Left lung (tissue), 14 donors: ENCODE data around the gene MYOF. TPM values are rescaled to one million over a fixed set of nuclear protein-coding genes. Genes with fewer than 3 reads are reported as not detected.

ENCODE experiments used
- ATAC-seq: fragments of 200-7000 bp; cut with Tn5 transposase; one replicate; pipeline ENCODE4 v1.9.1; 2020; ENCODE audit warnings: moderate library complexity
- DNase-seq, 4 donors: peaks; one replicate each; pipeline ENCODE4 v3.0.0-alpha.2; 2013 to 2020
- H3K27ac ChIP-seq, 2 donors: fragments of 200-600 bp; sonication (generic) in 1 of 2; one replicate each; pipeline versions ENCODE4 v1.5.0 to v1.8.0; 2020 to 2021
- H3K27me3 ChIP-seq, 2 donors: fragments of 200-600 bp; sonication (generic) in 1 of 2; one replicate each; pipeline versions ENCODE4 v1.5.0 to v1.8.0; 2020 to 2021
- H3K36me3 ChIP-seq, 2 donors: fragments of 200-600 bp; sonication (generic) in 1 of 2; one replicate each; pipeline versions ENCODE4 v1.5.0 to v1.8.0; 2020 to 2021
- H3K4me1 ChIP-seq, 2 donors: fragments of 200-600 bp; one replicate each; pipeline ENCODE4 v1.8.0; 2021
- H3K4me3 ChIP-seq, 2 donors: fragments of 200-600 bp; sonication (generic) in 1 of 2; one replicate each; pipeline versions ENCODE4 v1.5.0 to v1.8.0; 2020 to 2021; ENCODE audit warnings: mild to moderate bottlenecking in 1 of 2
- H3K9me3 ChIP-seq, 2 donors: fragments of 200-600 bp; sonication (generic) in 1 of 2; one replicate each; pipeline versions ENCODE4 v1.5.0 to v1.8.0; 2020 to 2021
- intact Hi-C, 2 donors: fragments of 100-400 bp; cut with DNase I; formaldehyde crosslinking; loops; one replicate each; pipeline versions ENCODE4 v1.11.2 to v1.14.2; 2022
- long read RNA-seq, 12 donors: library from polyadenylated mRNA in 2 of 12; unstranded in 2 of 12; transcript quantifications; one replicate each; pipeline ENCODE4 v2.0.0 and lab custom pipeline, GENCODE V29; 2019 to 2026
- polyA plus RNA-seq, 6 donors: library from polyadenylated mRNA; unstranded; fragments of 120-200 nt; gene quantifications; one replicate each; pipeline ENCODE4 v1.2.1, GENCODE V29; 2013; ENCODE audit not compliant: insufficient read length in 6 of 6
- total RNA-seq, 2 donors: library from RNA; stranded (reverse); fragmentation: NEBNext Ultra II Directional; extraction: Animal tissue kit (Norgen Biotek cat#: 25700); gene quantifications; one replicate each; pipeline ENCODE4 v1.2.1, GENCODE V29; 2021
- TF ChIP-seq, protein P1 (sequence below), 2 donors: fragments of 200-600 bp; sonication (generic) in 1 of 2; IDR thresholded peaks; one replicate each; pipeline versions ENCODE4 v1.5.0 to v1.8.0; 2021; ENCODE audit warnings: antibody characterized with exemption in 2 of 2
- donor health status: DM: no; HTN: yes; CAD: no.
- donor health status: DM: no; HTN: no; CAD: no.

The MYOF gene
- total RNA-seq (100 to 1,000 TPM; 241 to 295 TPM), polyA plus RNA-seq (10 to 100 TPM; 54.9 to 69.4 (median 61.5) TPM)
- long read RNA-seq, donor 1, partial matches to known transcripts: 89 of 91 reads
- long read RNA-seq, donor 1, other reads (novel, unspliced or antisense): 0 of 91 reads
- long read RNA-seq, donor 2, partial matches to known transcripts: 10 of 12 reads
- long read RNA-seq, donor 2, other reads (novel, unspliced or antisense): 0 of 12 reads
- long read RNA-seq, donor 3, partial matches to known transcripts: 9 of 9 reads
- long read RNA-seq, donor 3, other reads (novel, unspliced or antisense): 0 of 9 reads
- long read RNA-seq, donor 4, partial matches to known transcripts: 20 of 34 reads
- long read RNA-seq, donor 4, other reads (novel, unspliced or antisense): 12 of 34 reads
- long read RNA-seq, donor 5, partial matches to known transcripts: 23 of 25 reads
- long read RNA-seq, donor 5, other reads (novel, unspliced or antisense): 0 of 25 reads
- long read RNA-seq, donor 6, partial matches to known transcripts: 0 of 1 reads
- long read RNA-seq, donor 6, other reads (novel, unspliced or antisense): 0 of 1 reads
- long read RNA-seq, donor 7, partial matches to known transcripts: 16 of 16 reads
- long read RNA-seq, donor 7, other reads (novel, unspliced or antisense): 0 of 16 reads
- long read RNA-seq, donor 8, partial matches to known transcripts: 11 of 12 reads
- long read RNA-seq, donor 8, other reads (novel, unspliced or antisense): 0 of 12 reads
- long read RNA-seq, donor 9: 0 reads
- long read RNA-seq, donor 10, partial matches to known transcripts: 10 of 20 reads
- long read RNA-seq, donor 10, other reads (novel, unspliced or antisense): 10 of 20 reads
- long read RNA-seq, donor 11, partial matches to known transcripts: 0 of 1 reads
- long read RNA-seq, donor 11, other reads (novel, unspliced or antisense): 0 of 1 reads
- long read RNA-seq, donor 12, partial matches to known transcripts: 13 of 13 reads
- long read RNA-seq, donor 12, other reads (novel, unspliced or antisense): 0 of 13 reads

GRCh38 chr10:93482145-93482834, at the start of gene MYOF:
Gene MYOF, minus strand, starts transcription at chr10:93482334. Its CDS starts 140 bp downstream, at chr10:93482194.
- peak within 1 kb of the TSS; percentile 39 to 53 for H3K4me3 ChIP-seq
- H3K4me1 ChIP-seq: peaks cover 0 to 19% of the 10 kb centered on the region in 2 donors
- H3K27ac ChIP-seq: peak within 1 kb of the TSS; percentile 89 to 96
- H3K9me3 ChIP-seq: no peaks in the 10 kb centered on the region
- intact Hi-C loops: loop anchor here (5.0 to 10.0 kb wide), 2 partner anchors 105 to 107 kb away; no protein-coding TSS in a partner anchor
- ATAC-seq (peak; percentile 88), DNase-seq (peak; percentile 58 to 91 (median 80))
- peaks cover 0 to 4% of the 10 kb centered on the region in 2 donors for H3K36me3 ChIP-seq
- H3K27me3 ChIP-seq: peaks cover 0 to 12% of the 10 kb centered on the region in 2 donors
- TF ChIP-seq, protein P1, sequence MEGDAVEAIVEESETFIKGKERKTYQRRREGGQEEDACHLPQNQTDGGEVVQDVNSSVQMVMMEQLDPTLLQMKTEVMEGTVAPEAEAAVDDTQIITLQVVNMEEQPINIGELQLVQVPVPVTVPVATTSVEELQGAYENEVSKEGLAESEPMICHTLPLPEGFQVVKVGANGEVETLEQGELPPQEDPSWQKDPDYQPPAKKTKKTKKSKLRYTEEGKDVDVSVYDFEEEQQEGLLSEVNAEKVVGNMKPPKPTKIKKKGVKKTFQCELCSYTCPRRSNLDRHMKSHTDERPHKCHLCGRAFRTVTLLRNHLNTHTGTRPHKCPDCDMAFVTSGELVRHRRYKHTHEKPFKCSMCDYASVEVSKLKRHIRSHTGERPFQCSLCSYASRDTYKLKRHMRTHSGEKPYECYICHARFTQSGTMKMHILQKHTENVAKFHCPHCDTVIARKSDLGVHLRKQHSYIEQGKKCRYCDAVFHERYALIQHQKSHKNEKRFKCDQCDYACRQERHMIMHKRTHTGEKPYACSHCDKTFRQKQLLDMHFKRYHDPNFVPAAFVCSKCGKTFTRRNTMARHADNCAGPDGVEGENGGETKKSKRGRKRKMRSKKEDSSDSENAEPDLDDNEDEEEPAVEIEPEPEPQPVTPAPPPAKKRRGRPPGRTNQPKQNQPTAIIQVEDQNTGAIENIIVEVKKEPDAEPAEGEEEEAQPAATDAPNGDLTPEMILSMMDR (IDR thresholded peaks at IDR 0.05): peak; percentile 25 to 44

DNA sequence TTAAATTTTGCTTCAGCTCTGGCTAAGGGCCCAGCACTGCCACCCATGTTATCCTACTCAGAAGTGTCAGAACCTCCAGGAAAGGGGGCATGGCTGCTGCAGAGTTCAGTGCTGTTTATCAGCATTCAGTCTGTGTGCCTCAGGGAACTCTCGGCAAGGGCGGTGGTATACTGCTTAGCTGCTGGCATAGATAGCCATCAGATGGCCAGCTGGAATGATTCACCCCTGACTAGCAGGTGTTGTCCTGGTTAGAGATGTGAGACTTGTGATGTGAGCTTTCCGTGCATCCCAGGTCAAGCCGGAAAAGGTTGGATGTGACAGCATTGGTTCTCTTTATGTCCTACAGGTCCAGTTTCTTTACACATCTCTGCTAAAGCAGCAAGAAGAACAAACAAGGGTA, 36.4 kb upstream of the MYOF start:
- Histone ChIP-seq H3K36me3 (peaks cover 0 to 12% of the 10 kb centered on the region in 2 donors), H3K27me3 (no peaks in the 10 kb centered on the region), H3K9me3 (no peaks in the 10 kb centered on the region), H3K27ac (no peak overlapping the region), H3K4me3 (no peak overlapping the region), H3K4me1 (peaks cover 9 to 34% of the 10 kb centered on the region in 2 donors)
- intact Hi-C loops: no loop called here
- no peak for ATAC-seq
- TF ChIP-seq, protein P1 (IDR thresholded peaks at IDR 0.05): no peak
- DNase-seq: no peak

- no peak overlapping the region for H3K4me3 ChIP-seq
- DNase-seq: no peak
- no peaks in the 10 kb centered on the region for H3K27me3 ChIP-seq
- peaks cover 0 to 7% of the 10 kb centered on the region in 2 donors for H3K36me3 ChIP-seq
- TF ChIP-seq, protein P1 (IDR thresholded peaks at IDR 0.05): no peak
- peak overlapping the region in 1 of 2 donors; percentile 76 for H3K27ac ChIP-seq
- peaks cover 9 to 37% of the 10 kb centered on the region in 2 donors for H3K4me1 ChIP-seq
- ATAC-seq: peak; percentile 20
- intact Hi-C loops: no loop called here
- H3K9me3 ChIP-seq: no peaks in the 10 kb centered on the region
Measured at GRCh38 chr10:93516006-93516380, 33.9 kb upstream of the MYOF start.

- peaks cover 0 to 4% of the 10 kb centered on the region in 2 donors for H3K36me3 ChIP-seq
- peak overlapping the region; percentile 74 to 76 for H3K27ac ChIP-seq
- peaks cover 9 to 37% of the 10 kb centered on the region in 2 donors for H3K4me1 ChIP-seq
- no peaks in the 10 kb centered on the region for H3K9me3 ChIP-seq
- TF ChIP-seq, protein P1 (IDR thresholded peaks at IDR 0.05): no peak
- no peak overlapping the region for H3K4me3 ChIP-seq
- ATAC-seq (peak; percentile 58), DNase-seq (no peak)
- intact Hi-C loops: no loop called here
- H3K27me3 ChIP-seq: no peaks in the 10 kb centered on the region
Measured at GRCh38 chr10:93515071-93516005, 33.2 kb upstream of the MYOF start.
